Measurements from ENCODE around the gene AKT1. TPM values are rescaled to one million over a fixed set of nuclear protein-coding genes. Genes with fewer than 3 reads are reported as not detected.

Gene AKT1
- total and polyA plus RNA-seq, 2 of the 13 experiments (the other 11 are each of a cell fraction or from before 2014, with no cell fraction given) = 96.2 to 116 TPM

GRCh38 chr14:104820669-104821228 is 25.2 kb upstream of the AKT1 start (continued):
- TF ChIP-seq ZNF256 (CRISPR knock-in tag; conservative IDR thresholded peaks at IDR 0.05) (0 out of 2 replicates have a peak, but pooled peaks have one; percentile 68), SOX6 (IDR thresholded peaks at IDR 0.05) (no peak), SOX6 (CRISPR knock-in tag; IDR thresholded peaks at IDR 0.05) (no peak), ZBTB21 (CRISPR knock-in tag; IDR thresholded peaks at IDR 0.05) (no peak), ZNF496 (CRISPR knock-in tag; IDR thresholded peaks at IDR 0.05; ENCODE audit: insufficient replicate concordance) (no peak), HINFP (CRISPR knock-in tag; IDR thresholded peaks at IDR 0.05; ENCODE audit: low read depth) (no peak), ZNF274 (CRISPR knock-in tag; IDR thresholded peaks at IDR 0.05) (peak; percentile 57; the same call in 1 of the 2 replicates), CSRNP2 (CRISPR knock-in tag; conservative IDR thresholded peaks at IDR 0.05; ENCODE audit: low read depth) (no peak), THRA (CRISPR knock-in tag; IDR thresholded peaks at IDR 0.05; ENCODE audit: borderline replicate concordance) (0 out of 2 replicates have a peak, but pooled peaks have one; percentile 19), IRF2 (CRISPR knock-in tag; IDR thresholded peaks at IDR 0.05) (peak; percentile 68; the same call in 1 of the 2 replicates), GABPA (IDR thresholded peaks at IDR 0.05; ENCODE audit: low read depth, low read length) (no peak), GABPA (CRISPR knock-in tag; IDR thresholded peaks at IDR 0.05; ENCODE audit: low read depth) (peak; percentile 35), ZNF672 (CRISPR knock-in tag; IDR thresholded peaks at IDR 0.05) (no peak), NCOA2 (CRISPR knock-in tag; IDR thresholded peaks at IDR 0.05) (0 out of 2 replicates have a peak, but pooled peaks have one; percentile 17), ZNF367 (CRISPR knock-in tag; IDR thresholded peaks at IDR 0.05; ENCODE audit: borderline replicate concordance) (no peak), SRF (IDR thresholded peaks at IDR 0.05; ENCODE audit: low read depth, low read length) (no peak), SOX13 (IDR thresholded peaks at IDR 0.05) (no peak), SOX13 (CRISPR knock-in tag; conservative IDR thresholded peaks at IDR 0.05 in 1 of 2, IDR thresholded peaks at IDR 0.05 in 1 of 2) (peak in 1 of 2 experiments; percentile 36; a peak in 1 of 4 replicates), ZNF225 (CRISPR knock-in tag; IDR thresholded peaks at IDR 0.05) (no peak), EP300 (IDR thresholded peaks at IDR 0.05; ENCODE audit: low read depth in 2 of 2, low read length in 2 of 2) (peak in 1 of 2 experiments; percentile 85; a peak in 1 of 4 replicates), EP300 (CRISPR knock-in tag; IDR thresholded peaks at IDR 0.05; ENCODE audit: borderline replicate concordance) (no peak), HNF4G (IDR thresholded peaks at IDR 0.05; ENCODE audit: borderline replicate concordance, low read depth, low read length) (no peak), HNF4G (CRISPR knock-in tag; IDR thresholded peaks at IDR 0.05; ENCODE audit: borderline replicate concordance, low read depth) (peak; percentile 69; the same call in 1 of the 2 replicates), CHD2 (IDR thresholded peaks at IDR 0.05; ENCODE audit: low read depth, low read length) (no peak), ZNF766 (CRISPR knock-in tag; IDR thresholded peaks at IDR 0.05; ENCODE audit: borderline replicate concordance) (no peak), PHF20 (CRISPR knock-in tag; IDR thresholded peaks at IDR 0.05) (no peak), FOXO4 (CRISPR knock-in tag; conservative IDR thresholded peaks at IDR 0.05) (no peak)
